ENCODE measurements around the gene NAB2.

The NAB2 gene

GRCh38 chr12:57126561-57126960 is 37.6 kb downstream of the NAB2 start:
- Histone ChIP-seq H3K36me3 (ENCODE audit: control insufficient read depth, insufficient read depth, low read length) (no peaks in the 10 kb centered on the region), H3K9ac (ENCODE audit: low read length) (peak overlapping the region; percentile 97), H3K27me3 (ENCODE audit: control insufficient read depth, insufficient read depth, low read length) (no peaks in the 10 kb centered on the region), H3K4me3 (ENCODE audit: low read length) (no peak overlapping the region), H3K4me1 (ENCODE audit: control insufficient read depth, insufficient read depth, low read length) (peaks cover 29% of the 10 kb centered on the region), H3K9me3 (ENCODE audit: control insufficient read depth, low read length) (no peaks in the 10 kb centered on the region)

GRCh38 chr12:57127101-57127725 is 38.3 kb downstream of the NAB2 start:
- H3K27me3 ChIP-seq (ENCODE audit: control insufficient read depth, insufficient read depth, low read length), result no peaks in the 10 kb centered on the region
- H3K36me3 ChIP-seq (ENCODE audit: control insufficient read depth, insufficient read depth, low read length), result no peaks in the 10 kb centered on the region
- no peaks in the 10 kb centered on the region for H3K9me3 ChIP-seq (ENCODE audit: control insufficient read depth, low read length)
- H3K4me1 ChIP-seq (ENCODE audit: control insufficient read depth, insufficient read depth, low read length), result peaks cover 35% of the 10 kb centered on the region
- H3K4me3 ChIP-seq (ENCODE audit: low read length), result peak overlapping the region; percentile 47
- peak overlapping the region; percentile 97 for H3K9ac ChIP-seq (ENCODE audit: low read length)

- H3K27me3 ChIP-seq (ENCODE audit: control insufficient read depth, insufficient read depth, low read length), result no peaks in the 10 kb centered on the region
- H3K4me3 ChIP-seq (ENCODE audit: low read length), result peak within 1 kb of the TSS; percentile 75
- H3K9me3 ChIP-seq (ENCODE audit: control insufficient read depth, low read length), result no peaks in the 10 kb centered on the region
- H3K36me3 ChIP-seq (ENCODE audit: control insufficient read depth, insufficient read depth, low read length), result no peaks in the 10 kb centered on the region
- peak within 1 kb of the TSS; percentile 97 for H3K9ac ChIP-seq (ENCODE audit: low read length)
- H3K4me1 ChIP-seq (ENCODE audit: control insufficient read depth, insufficient read depth, low read length), result peaks cover 43% of the 10 kb centered on the region
These were observed 39.0 kb downstream of the NAB2 start, which contains the start of gene LRP1 for GRCh38 chr12:57127726-57128518. LRP1 (plus strand) TSS chr12:57128483; CDS start chr12:57128965, 482 bp downstream.

GRCh38 chr12:57128519-57129247 is 39.8 kb downstream of the NAB2 start:
- peaks cover 48% of the 10 kb centered on the region for H3K4me1 ChIP-seq (ENCODE audit: control insufficient read depth, insufficient read depth, low read length)
- H3K9me3 ChIP-seq (ENCODE audit: control insufficient read depth, low read length), result no peaks in the 10 kb centered on the region
- H3K9ac ChIP-seq (ENCODE audit: low read length), result peak overlapping the region; percentile 97
- no peaks in the 10 kb centered on the region for H3K27me3 ChIP-seq (ENCODE audit: control insufficient read depth, insufficient read depth, low read length)
- H3K36me3 ChIP-seq (ENCODE audit: control insufficient read depth, insufficient read depth, low read length), result no peaks in the 10 kb centered on the region
- peak overlapping the region; percentile 75 for H3K4me3 ChIP-seq (ENCODE audit: low read length)

GRCh38 chr12:57129321-57129842 is 40.5 kb downstream of the NAB2 start:
- no peaks in the 10 kb centered on the region for H3K27me3 ChIP-seq (ENCODE audit: control insufficient read depth, insufficient read depth, low read length)
- peak overlapping the region; percentile 75 for H3K4me3 ChIP-seq (ENCODE audit: low read length)
- no peaks in the 10 kb centered on the region for H3K9me3 ChIP-seq (ENCODE audit: control insufficient read depth, low read length)
- peaks cover 54% of the 10 kb centered on the region for H3K4me1 ChIP-seq (ENCODE audit: control insufficient read depth, insufficient read depth, low read length)
- H3K36me3 ChIP-seq (ENCODE audit: control insufficient read depth, insufficient read depth, low read length), result no peaks in the 10 kb centered on the region
- H3K9ac ChIP-seq (ENCODE audit: low read length), result peak overlapping the region; percentile 97

GRCh38 chr12:57129889-57130288 is 41.0 kb downstream of the NAB2 start:
- H3K9ac ChIP-seq (ENCODE audit: low read length), result peak overlapping the region; percentile 97
- H3K4me3 ChIP-seq (ENCODE audit: low read length), result peak overlapping the region; percentile 75
- no peaks in the 10 kb centered on the region for H3K36me3 ChIP-seq (ENCODE audit: control insufficient read depth, insufficient read depth, low read length)
- no peaks in the 10 kb centered on the region for H3K27me3 ChIP-seq (ENCODE audit: control insufficient read depth, insufficient read depth, low read length)
- H3K4me1 ChIP-seq (ENCODE audit: control insufficient read depth, insufficient read depth, low read length), result peaks cover 54% of the 10 kb centered on the region
- H3K9me3 ChIP-seq (ENCODE audit: control insufficient read depth, low read length), result no peaks in the 10 kb centered on the region

GRCh38 chr12:57130941-57131340 is 42.0 kb downstream of the NAB2 start:
- H3K4me1 ChIP-seq (ENCODE audit: control insufficient read depth, insufficient read depth, low read length), result peaks cover 63% of the 10 kb centered on the region
- H3K36me3 ChIP-seq (ENCODE audit: control insufficient read depth, insufficient read depth, low read length), result no peaks in the 10 kb centered on the region
- no peaks in the 10 kb centered on the region for H3K27me3 ChIP-seq (ENCODE audit: control insufficient read depth, insufficient read depth, low read length)
- H3K9ac ChIP-seq (ENCODE audit: low read length), result peak overlapping the region; percentile 97
- no peaks in the 10 kb centered on the region for H3K9me3 ChIP-seq (ENCODE audit: control insufficient read depth, low read length)
- no peak overlapping the region for H3K4me3 ChIP-seq (ENCODE audit: low read length)

GRCh38 chr12:57131896-57132744 is 43.2 kb downstream of the NAB2 start:
- peaks cover 55% of the 10 kb centered on the region for H3K4me1 ChIP-seq (ENCODE audit: control insufficient read depth, insufficient read depth, low read length)
- no peaks in the 10 kb centered on the region for H3K27me3 ChIP-seq (ENCODE audit: control insufficient read depth, insufficient read depth, low read length)
- H3K4me3 ChIP-seq (ENCODE audit: low read length), result no peak overlapping the region

GRCh38 chr12:57133013-57133569 is 44.2 kb downstream of the NAB2 start:
- Histone ChIP-seq H3K4me1 (ENCODE audit: control insufficient read depth, insufficient read depth, low read length) (peaks cover 59% of the 10 kb centered on the region), H3K9me3 (ENCODE audit: control insufficient read depth, low read length) (no peaks in the 10 kb centered on the region), H3K36me3 (ENCODE audit: control insufficient read depth, insufficient read depth, low read length) (no peaks in the 10 kb centered on the region), H3K9ac (ENCODE audit: low read length) (no peak overlapping the region), H3K27me3 (ENCODE audit: control insufficient read depth, insufficient read depth, low read length) (no peaks in the 10 kb centered on the region), H3K4me3 (ENCODE audit: low read length) (no peak overlapping the region)

More at GRCh38 chr12:57131896-57132744, 43.2 kb downstream of the NAB2 start:
- no peaks in the 10 kb centered on the region for H3K36me3 ChIP-seq (ENCODE audit: control insufficient read depth, insufficient read depth, low read length)
- H3K9me3 ChIP-seq (ENCODE audit: control insufficient read depth, low read length), result no peaks in the 10 kb centered on the region
- peak overlapping the region; percentile 26 for H3K9ac ChIP-seq (ENCODE audit: low read length)

GRCh38 chr12:57133916-57134315 is 45.0 kb downstream of the NAB2 start:
- peaks cover 67% of the 10 kb centered on the region for H3K4me1 ChIP-seq (ENCODE audit: control insufficient read depth, insufficient read depth, low read length)
- no peak overlapping the region for H3K4me3 ChIP-seq (ENCODE audit: low read length)
- H3K9me3 ChIP-seq (ENCODE audit: control insufficient read depth, low read length), result no peaks in the 10 kb centered on the region
- H3K9ac ChIP-seq (ENCODE audit: low read length), result no peak overlapping the region
- no peaks in the 10 kb centered on the region for H3K36me3 ChIP-seq (ENCODE audit: control insufficient read depth, insufficient read depth, low read length)
- H3K27me3 ChIP-seq (ENCODE audit: control insufficient read depth, insufficient read depth, low read length), result no peaks in the 10 kb centered on the region

- Histone ChIP-seq H3K27me3 (ENCODE audit: control insufficient read depth, insufficient read depth, low read length) (no peaks in the 10 kb centered on the region), H3K4me3 (ENCODE audit: low read length) (no peak overlapping the region), H3K9ac (ENCODE audit: low read length) (no peak overlapping the region), H3K36me3 (ENCODE audit: control insufficient read depth, insufficient read depth, low read length) (peaks cover 3% of the 10 kb centered on the region), H3K9me3 (ENCODE audit: control insufficient read depth, low read length) (no peaks in the 10 kb centered on the region), H3K4me1 (ENCODE audit: control insufficient read depth, insufficient read depth, low read length) (peaks cover 71% of the 10 kb centered on the region)
These were observed 46.0 kb downstream of the NAB2 start for GRCh38 chr12:57134949-57135348.
